Muscle layer of duodenum (tissue), 2 donors: Measurements from ENCODE around the gene GATB.

Experiments used
- H3K27ac ChIP-seq: one replicate; pipeline ENCODE4 v1.7.0; 2013; ENCODE audit warnings: mild to moderate bottlenecking, low read length
- H3K27me3 ChIP-seq: one replicate; pipeline ENCODE4 v1.7.0; 2013; ENCODE audit warnings: low read depth, mild to moderate bottlenecking, control low read depth, low read length
- H3K36me3 ChIP-seq, 2 donors: one replicate each; pipeline ENCODE4 v1.7.0; 2013; ENCODE audit warnings: low read length in 2 of 2, control low read depth in 1 of 2, mild to moderate bottlenecking in 1 of 2; ENCODE audit not compliant: insufficient read depth in 2 of 2, control insufficient read depth in 1 of 2
- H3K4me1 ChIP-seq, 2 donors: one replicate each; pipeline ENCODE4 v1.7.0; 2013; ENCODE audit warnings: low read length in 2 of 2, mild to moderate bottlenecking in 2 of 2, control low read depth in 1 of 2, moderate library complexity in 1 of 2; ENCODE audit not compliant: insufficient read depth in 2 of 2, control insufficient read depth in 1 of 2
- H3K4me3 ChIP-seq, 2 donors: one replicate each; pipeline ENCODE4 v1.7.0; 2013; ENCODE audit warnings: low read length in 2 of 2, low read depth in 1 of 2, mild to moderate bottlenecking in 1 of 2
- H3K9me3 ChIP-seq, 2 donors: one replicate each; pipeline ENCODE4 v1.7.0; 2013; ENCODE audit warnings: low read length in 2 of 2, control low read depth in 1 of 2, mild to moderate bottlenecking in 1 of 2; ENCODE audit not compliant: control insufficient read depth in 1 of 2
- donor health status: healthy.

The GATB gene, protein sequence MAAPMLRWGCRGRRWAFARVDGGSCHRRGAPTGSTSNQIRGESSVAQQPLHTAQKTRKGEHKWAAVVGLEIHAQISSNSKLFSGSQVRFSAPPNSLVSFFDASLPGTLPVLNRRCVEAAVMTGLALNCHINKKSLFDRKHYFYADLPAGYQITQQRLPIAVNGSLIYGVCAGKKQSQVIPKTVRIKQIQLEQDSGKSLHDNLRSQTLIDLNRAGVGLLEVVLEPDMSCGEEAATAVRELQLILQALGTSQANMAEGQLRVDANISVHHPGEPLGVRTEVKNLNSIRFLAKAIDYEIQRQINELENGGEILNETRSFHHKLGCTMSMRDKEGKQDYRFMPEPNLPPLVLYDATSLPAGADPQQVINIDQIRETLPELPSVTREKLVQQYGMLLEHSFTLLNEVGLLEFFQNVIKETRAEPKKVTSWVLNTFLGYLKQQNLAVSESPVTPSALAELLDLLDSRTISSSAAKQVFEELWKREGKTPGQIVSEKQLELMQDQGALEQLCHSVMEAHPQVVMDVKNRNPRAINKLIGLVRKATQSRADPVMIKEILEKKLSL

DNA sequence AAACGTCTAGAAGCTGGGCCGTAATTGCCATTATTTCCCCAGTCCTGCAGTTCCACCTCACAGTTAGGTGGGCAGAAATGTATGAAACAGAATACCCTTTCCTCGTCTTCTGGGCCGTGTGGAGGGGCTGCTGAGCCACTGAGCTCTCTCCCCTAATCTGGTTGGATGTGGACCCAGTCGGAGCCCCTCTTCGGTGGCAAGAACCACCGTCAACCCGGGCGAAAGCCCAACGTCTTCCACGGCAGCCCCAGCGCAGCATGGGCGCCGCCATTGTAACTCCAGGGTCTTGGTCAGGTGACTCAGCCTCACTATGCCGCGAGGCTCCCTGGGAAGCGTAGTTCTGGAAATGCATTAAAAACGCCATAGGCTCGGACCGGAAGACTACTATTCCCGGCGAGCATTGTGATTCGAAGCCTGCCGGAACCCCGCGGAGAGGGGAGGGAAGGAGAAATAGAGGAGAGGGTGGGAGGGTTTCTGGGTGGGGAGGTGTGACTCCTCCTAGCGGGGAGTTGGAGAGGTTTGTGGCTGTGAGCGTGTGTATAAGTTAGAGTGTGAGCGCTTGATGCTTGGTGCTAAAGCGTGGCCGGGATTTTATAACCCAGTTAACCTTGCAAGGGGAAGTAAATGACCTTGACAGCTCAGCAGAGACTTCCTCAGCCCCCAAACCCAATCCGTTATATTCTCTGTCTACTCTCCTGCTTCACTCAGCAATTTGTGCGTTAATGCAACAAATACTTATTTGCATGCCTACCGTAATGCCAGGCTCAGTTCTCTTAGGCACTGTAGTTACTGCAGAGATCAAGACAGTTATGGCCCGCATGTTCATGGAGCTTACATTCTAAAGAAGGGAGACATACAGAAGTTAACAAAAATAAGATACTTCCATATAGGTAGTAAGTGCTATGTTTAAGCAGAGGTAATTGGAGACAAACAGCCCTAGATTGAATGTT is at the start of gene GATB:
TSS of gene GATB (minus strand) at position 296 of the 950 bp plus-strand sequence. CDS start at position 271, 25 bp downstream.
- peak within 1 kb of the TSS; percentile 65 for H3K27ac ChIP-seq
- no peaks in the 10 kb centered on the region for H3K9me3 ChIP-seq
- peak within 1 kb of the TSS; percentile 92 to 99 for H3K4me3 ChIP-seq
- peaks cover 10 to 12% of the 10 kb centered on the region in 2 donors for H3K4me1 ChIP-seq
- H3K36me3 ChIP-seq, result peaks cover 0 to 18% of the 10 kb centered on the region in 2 donors
- no peaks in the 10 kb centered on the region for H3K27me3 ChIP-seq

DNA sequence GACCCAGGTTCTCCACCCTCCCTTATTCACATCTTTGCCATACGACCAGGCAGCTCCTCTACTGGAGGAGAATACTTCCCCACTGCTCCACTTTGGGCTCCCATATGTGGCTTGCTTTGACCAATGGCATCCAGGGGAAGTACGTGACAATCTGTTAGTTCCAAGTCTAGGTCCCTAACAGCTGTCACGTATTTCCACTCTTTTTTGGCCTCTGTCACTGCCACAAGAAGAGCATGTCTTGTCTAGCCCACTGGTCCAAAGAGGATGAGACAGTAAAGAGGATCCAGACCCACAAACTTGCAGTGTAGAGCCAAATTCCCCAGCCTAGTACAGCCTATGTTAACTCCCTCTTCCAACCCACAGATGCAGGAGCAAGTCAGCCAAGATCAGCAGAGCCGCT is 49.7 kb upstream of the GATB start:
- H3K27ac ChIP-seq, result no peak overlapping the region
- peaks cover 0 to 14% of the 10 kb centered on the region in 2 donors for H3K4me1 ChIP-seq

DNA sequence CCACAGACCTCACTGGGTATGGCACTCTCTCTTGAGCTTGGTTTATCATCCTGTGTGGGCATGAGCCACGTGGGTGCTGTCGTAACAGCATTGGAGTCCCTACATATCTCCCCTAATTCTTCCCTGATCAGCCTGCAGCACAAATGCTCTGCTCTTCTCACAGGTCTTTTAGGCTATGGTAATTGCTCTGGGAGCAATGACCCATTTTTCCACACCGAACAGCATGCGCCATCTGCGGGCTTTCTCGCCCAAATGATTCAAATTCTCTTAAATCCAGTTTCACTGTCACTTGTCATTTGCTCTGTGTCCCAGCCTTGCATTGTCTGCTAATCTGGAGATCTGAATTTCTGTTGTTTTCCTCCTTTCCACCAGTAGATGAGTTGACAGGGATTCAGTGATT is 48.9 kb upstream of the GATB start:
- H3K9me3 ChIP-seq, result peaks cover 0 to 2% of the 10 kb centered on the region in 2 donors
- H3K36me3 ChIP-seq, result no peaks in the 10 kb centered on the region
- H3K27ac ChIP-seq, result no peak overlapping the region
- H3K4me1 ChIP-seq, result peaks cover 0 to 14% of the 10 kb centered on the region in 2 donors
- H3K27me3 ChIP-seq, result no peaks in the 10 kb centered on the region
- H3K4me3 ChIP-seq, result no peak overlapping the region

More for the DNA sequence above, 49.7 kb upstream of the GATB start:
- H3K9me3 ChIP-seq, result peaks cover 0 to 2% of the 10 kb centered on the region in 2 donors
- H3K27me3 ChIP-seq, result no peaks in the 10 kb centered on the region
- H3K36me3 ChIP-seq, result no peaks in the 10 kb centered on the region
- H3K4me3 ChIP-seq, result no peak overlapping the region

DNA sequence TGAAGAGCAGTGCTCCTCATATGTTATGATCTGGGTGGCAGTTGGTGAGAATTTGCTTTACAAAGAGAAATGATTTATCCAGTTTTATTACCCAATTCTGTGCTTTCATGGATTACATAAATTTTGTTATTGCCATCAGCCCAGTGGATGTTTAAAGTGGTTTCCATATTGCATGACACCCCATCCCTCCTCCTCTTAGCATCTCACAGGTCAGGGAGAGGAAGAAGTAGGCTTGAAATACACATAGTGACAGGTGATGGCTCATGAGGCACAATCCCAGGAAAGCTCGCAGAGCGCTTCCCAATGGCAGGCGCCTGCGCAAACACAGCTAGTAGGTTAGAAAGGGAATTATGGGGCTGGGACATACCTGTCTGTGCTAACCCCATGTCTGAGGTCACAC is 47.7 kb upstream of the GATB start:
- Histone ChIP-seq H3K36me3 (no peaks in the 10 kb centered on the region), H3K4me1 (peaks cover 0 to 14% of the 10 kb centered on the region in 2 donors), H3K9me3 (peaks cover 0 to 2% of the 10 kb centered on the region in 2 donors), H3K27ac (no peak overlapping the region), H3K27me3 (no peaks in the 10 kb centered on the region), H3K4me3 (no peak overlapping the region)

DNA sequence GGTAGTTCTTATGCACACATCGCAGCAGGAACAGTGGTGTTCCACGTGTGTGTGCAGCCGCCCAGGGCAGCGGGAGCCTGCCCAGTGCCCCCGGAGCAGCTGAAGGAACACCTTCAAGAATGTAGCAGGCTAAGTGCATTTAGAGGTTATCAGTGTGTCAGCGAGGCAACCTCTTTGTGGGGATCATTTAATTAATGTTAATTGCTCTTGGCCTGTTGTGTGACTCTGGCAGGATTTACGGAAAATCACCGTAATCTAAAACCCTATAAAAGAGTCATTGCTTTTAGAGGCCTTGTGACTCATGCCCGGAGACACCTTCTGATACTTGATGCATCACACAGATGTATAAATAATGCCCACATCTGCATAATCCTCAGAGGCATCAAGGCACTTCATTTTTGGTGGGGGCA is 47.3 kb upstream of the GATB start:
- no peaks in the 10 kb centered on the region for H3K27me3 ChIP-seq
- H3K9me3 ChIP-seq, result peaks cover 0 to 2% of the 10 kb centered on the region in 2 donors

DNA sequence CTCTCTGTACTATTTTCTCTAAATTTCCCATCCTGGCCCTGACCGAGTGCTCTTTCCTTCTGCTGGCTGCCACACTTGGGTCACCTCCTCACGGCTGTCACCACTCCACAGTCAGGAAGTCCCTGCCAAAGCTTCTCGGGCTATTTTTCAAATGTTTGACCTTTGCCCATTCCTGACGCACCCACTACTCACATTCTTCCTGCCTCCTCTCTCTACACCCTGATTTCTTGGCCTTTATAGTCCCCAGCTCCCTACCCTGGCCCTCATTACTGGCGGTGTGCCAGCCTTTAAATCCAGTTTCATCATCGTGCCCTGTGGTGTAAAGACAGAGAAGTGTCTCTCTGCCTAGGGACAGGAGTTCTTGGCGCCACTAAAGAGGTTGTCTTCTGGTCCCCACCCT is 46.4 kb upstream of the GATB start:
- Histone ChIP-seq H3K4me1 (peaks cover 0 to 14% of the 10 kb centered on the region in 2 donors), H3K9me3 (peaks cover 0 to 2% of the 10 kb centered on the region in 2 donors), H3K4me3 (no peak overlapping the region), H3K27ac (peak overlapping the region; percentile 62), H3K27me3 (no peaks in the 10 kb centered on the region), H3K36me3 (no peaks in the 10 kb centered on the region)

More for the DNA sequence above, 47.3 kb upstream of the GATB start:
- Histone ChIP-seq H3K4me3 (no peak overlapping the region), H3K4me1 (peaks cover 0 to 14% of the 10 kb centered on the region in 2 donors), H3K36me3 (no peaks in the 10 kb centered on the region), H3K27ac (no peak overlapping the region)

DNA sequence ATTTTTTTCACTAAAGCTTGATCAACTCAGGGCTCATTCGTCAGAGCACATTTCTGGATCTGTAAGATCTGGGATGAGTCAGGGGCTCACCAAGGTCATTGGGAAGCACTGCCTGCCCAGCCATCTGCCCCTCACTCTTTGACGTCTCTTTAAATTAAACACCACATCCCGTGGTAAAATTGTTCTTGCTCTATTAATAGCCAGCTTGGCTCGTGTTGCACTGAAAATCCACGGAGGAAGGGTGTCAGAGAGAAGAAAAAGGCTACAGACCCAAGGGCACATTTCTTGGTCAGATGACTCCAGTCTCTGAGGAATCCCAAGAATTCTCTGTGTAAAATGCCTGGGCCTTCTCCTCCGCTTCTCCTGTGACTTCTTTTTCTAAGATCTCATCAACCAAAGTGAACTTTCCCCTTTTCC is 45.7 kb upstream of the GATB start:
- peak overlapping the region; percentile 62 for H3K27ac ChIP-seq

DNA sequence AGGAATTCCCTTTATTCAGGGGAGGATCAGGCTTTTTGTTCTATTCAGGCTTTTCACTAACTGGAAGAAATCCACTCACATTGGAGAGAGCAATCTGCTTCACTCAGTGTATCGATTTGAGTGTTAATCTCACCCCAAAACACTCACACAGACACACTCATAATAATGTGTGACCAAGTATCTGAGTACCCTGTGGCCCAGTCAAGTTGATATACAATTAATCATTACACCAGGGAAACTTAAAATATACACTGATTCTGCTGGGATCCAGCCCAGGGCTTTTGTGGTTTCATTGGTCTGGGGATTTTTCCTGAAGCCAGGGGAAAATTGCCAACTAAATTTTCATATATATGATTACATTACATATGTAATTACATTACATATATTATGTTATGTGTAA is 44.0 kb upstream of the GATB start:
- Histone ChIP-seq H3K36me3 (no peaks in the 10 kb centered on the region), H3K27ac (no peak overlapping the region), H3K27me3 (no peaks in the 10 kb centered on the region), H3K4me3 (no peak overlapping the region), H3K9me3 (no peaks in the 10 kb centered on the region), H3K4me1 (peaks cover 0 to 14% of the 10 kb centered on the region in 2 donors)

More for the DNA sequence above, 45.7 kb upstream of the GATB start:
- no peak overlapping the region for H3K4me3 ChIP-seq
- H3K9me3 ChIP-seq, result peaks cover 0 to 2% of the 10 kb centered on the region in 2 donors
- no peaks in the 10 kb centered on the region for H3K36me3 ChIP-seq
- H3K4me1 ChIP-seq, result peaks cover 0 to 14% of the 10 kb centered on the region in 2 donors
- H3K27me3 ChIP-seq, result no peaks in the 10 kb centered on the region

DNA sequence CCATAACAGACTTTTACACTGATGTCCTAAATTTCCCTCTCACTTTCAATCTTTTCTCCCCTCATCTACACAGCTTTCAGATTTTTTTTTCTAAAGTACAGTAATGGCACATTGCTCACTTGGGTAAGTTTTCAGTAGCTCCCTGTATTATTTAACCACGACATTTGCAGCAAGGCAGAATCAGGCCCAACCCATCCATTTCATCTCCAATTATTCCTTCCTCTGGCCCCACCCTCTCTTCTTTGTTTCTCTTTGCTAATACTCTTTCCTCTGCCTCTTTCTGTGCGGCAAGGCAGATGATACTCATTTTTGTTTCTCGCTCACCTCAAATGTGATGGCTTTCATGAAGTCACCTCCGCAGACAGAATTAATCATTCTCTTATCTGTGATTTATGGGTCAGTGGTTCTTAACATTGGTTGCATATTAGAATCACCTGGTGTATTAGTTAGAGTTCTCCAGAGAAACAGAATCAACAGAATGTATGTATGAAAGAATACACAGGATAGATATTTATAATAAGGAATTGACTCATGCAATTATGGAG is 43.4 kb upstream of the GATB start:
- no peak overlapping the region for H3K4me3 ChIP-seq
- H3K36me3 ChIP-seq, result no peaks in the 10 kb centered on the region
- no peaks in the 10 kb centered on the region for H3K27me3 ChIP-seq
- no peak overlapping the region for H3K27ac ChIP-seq
- peaks cover 0 to 14% of the 10 kb centered on the region in 2 donors for H3K4me1 ChIP-seq
- H3K9me3 ChIP-seq, result no peaks in the 10 kb centered on the region

DNA sequence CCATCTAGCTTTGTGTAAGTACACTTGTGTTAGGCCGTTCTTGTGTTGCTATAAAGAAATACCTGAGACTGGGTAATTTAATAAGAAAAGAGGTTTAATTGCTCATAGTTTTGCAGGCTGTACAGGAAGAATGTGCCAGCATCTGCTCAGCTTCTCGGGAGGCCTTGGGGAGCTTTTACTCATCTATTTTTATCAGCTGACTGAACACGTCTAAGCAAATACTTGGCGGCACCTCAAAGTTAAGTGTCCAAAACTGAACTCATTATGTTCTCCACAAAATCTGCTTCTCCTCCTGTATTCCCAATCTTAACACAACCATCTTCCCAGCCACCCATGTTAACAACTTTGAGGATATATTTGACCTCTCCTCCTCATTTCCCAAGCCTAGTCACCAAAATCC is 42.4 kb upstream of the GATB start:
- Histone ChIP-seq H3K4me1 (peaks cover 0 to 14% of the 10 kb centered on the region in 2 donors), H3K9me3 (no peaks in the 10 kb centered on the region), H3K36me3 (no peaks in the 10 kb centered on the region), H3K27me3 (no peaks in the 10 kb centered on the region), H3K27ac (no peak overlapping the region), H3K4me3 (no peak overlapping the region)
